Heart left ventricle (tissue), 13 donors: ENCODE results near the gene RTL10.

Experiments used
- POLR2A ChIP-seq, 2 donors: fragments of 450-650 bp; IDR thresholded peaks; one replicate each; pipeline ENCODE4 v1.6.1; 2017; ENCODE audit warnings: antibody characterized with exemption in 2 of 2, mild to moderate bottlenecking in 2 of 2, moderate library complexity in 2 of 2
- TF ChIP-seq, protein P1 (sequence below), 12 donors: fragments of 200-600 bp; sonication (generic) in 4 of 12; IDR thresholded peaks; one replicate each; pipeline versions ENCODE4 v1.5.0 to v1.8.0; 2018 to 2022; ENCODE audit warnings: antibody characterized with exemption in 12 of 12, mild to moderate bottlenecking in 5 of 12
- donor health status: ischemic (EF 13 %, LVEDD 7.1; RV severe dilation, severe dysfunction).
- donor health status: DM: no; HTN: yes; CAD: no.
- donor health status: DM: no; HTN: no; CAD: no.
- donor health status: ischemic (EF 25% LVEDD 6.9; RV normal size, moderate dysfunction).
- donor health status: ischemic (EF 25% LVEDD 5.7; RV mildly dilated, moderate dysfunction).
- donor health status: ischemic (EF 35%, LVEDD 5.7; RV mildly dilated, moderate dysfunction).
- donor health status: nonischemic (EF 11% LVEDD 7.7; RV severe dilation, severe dysfunction).
- donor health status: DM: yes; HTN: yes; CAD: no.
- donor health status: PGD.
- donor health status: ischemic (EF 29% LVEDD 5.4; RV normal size, mild dysfunction).
- donor health status: nonischemic (EF 23%, LVEDD 6.1; RV moderate dilation, normal function).

DNA sequence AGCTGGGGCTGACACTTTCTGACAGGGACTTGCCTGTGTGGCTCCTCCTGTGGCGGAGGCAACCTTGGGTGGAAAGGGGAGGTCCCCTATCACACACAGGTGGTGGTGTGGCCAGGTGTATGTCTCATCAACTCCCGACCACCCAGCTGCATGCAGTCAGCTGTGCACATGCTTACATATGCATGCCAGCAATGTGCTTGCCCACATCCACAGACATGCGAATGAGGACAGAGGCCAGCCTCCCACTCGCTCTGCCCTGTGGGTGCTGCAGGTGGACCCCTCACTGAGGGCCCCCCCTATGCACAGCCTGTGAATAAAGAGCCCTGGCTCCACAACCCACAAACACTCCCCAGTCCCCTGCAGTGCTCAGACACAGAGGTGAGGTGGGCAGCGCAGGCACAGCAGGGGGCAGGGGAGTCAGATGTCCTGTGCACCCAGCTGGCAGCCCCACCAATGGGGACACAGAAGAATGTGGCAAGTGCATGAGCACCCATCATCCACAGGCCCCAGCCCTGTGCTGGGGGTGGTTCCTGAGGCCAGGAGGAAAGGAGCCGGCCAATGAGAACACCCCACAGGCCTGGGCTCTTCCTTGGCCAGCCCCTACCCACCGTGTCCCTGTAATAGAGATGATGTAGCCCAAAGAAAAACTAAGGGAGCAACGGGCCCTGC is 9.5 kb downstream of the RTL10 start:
- TF ChIP-seq, protein P1, sequence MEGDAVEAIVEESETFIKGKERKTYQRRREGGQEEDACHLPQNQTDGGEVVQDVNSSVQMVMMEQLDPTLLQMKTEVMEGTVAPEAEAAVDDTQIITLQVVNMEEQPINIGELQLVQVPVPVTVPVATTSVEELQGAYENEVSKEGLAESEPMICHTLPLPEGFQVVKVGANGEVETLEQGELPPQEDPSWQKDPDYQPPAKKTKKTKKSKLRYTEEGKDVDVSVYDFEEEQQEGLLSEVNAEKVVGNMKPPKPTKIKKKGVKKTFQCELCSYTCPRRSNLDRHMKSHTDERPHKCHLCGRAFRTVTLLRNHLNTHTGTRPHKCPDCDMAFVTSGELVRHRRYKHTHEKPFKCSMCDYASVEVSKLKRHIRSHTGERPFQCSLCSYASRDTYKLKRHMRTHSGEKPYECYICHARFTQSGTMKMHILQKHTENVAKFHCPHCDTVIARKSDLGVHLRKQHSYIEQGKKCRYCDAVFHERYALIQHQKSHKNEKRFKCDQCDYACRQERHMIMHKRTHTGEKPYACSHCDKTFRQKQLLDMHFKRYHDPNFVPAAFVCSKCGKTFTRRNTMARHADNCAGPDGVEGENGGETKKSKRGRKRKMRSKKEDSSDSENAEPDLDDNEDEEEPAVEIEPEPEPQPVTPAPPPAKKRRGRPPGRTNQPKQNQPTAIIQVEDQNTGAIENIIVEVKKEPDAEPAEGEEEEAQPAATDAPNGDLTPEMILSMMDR (IDR thresholded peaks at IDR 0.05): no peak
- no peak for TF ChIP-seq POLR2A (IDR thresholded peaks at IDR 0.05)
